ENCODE data around the gene APBA2. TPM values are rescaled to one million over a fixed set of nuclear protein-coding genes. Genes with fewer than 3 reads are reported as not detected.
"Not testable (repeated sequence)": the region's sequence is repeated elsewhere in the genome, so short reads cannot be mapped to it uniquely, and the experiment has no call there.

The APBA2 gene
- total RNA-seq, 6 experiments from 2014 or later = 5.3 to 6.5 (median 6.1) TPM

- H3K4me1 Mint-ChIP-seq (ENCODE audit: low read depth); H3K4me3 Mint-ChIP-seq; H3K36me3 Mint-ChIP-seq (ENCODE audit: low read depth); H3K27me3 Mint-ChIP-seq (ENCODE audit: insufficient read depth); H3K9me3 Mint-ChIP-seq; H3K27ac Mint-ChIP-seq: not testable (repeated sequence)
- DNase-seq = peak; percentile 27
- peak; percentile 92 for TF ChIP-seq CTCF (IDR thresholded peaks at IDR 0.05)
These were observed 216.5 kb downstream of the APBA2 start for GRCh38 chr15:29102173-29102794.

- Mint-ChIP-seq H3K9me3 (peaks cover 6% of the 10 kb centered on the region; the same call in 1 of the 2 replicates), H3K27ac (no peak overlapping the region), H3K4me3 (no peak overlapping the region; the same call in 1 of the 2 replicates), H3K27me3 (ENCODE audit: insufficient read depth) (peaks cover 2% of the 10 kb centered on the region; the same call in 1 of the 2 replicates), H3K36me3 (ENCODE audit: low read depth) (no peaks in the 10 kb centered on the region), H3K4me1 (ENCODE audit: low read depth) (no peaks in the 10 kb centered on the region)
- no peak for TF ChIP-seq CTCF (IDR thresholded peaks at IDR 0.05)
- DNase-seq = peak; percentile 7
These were observed 217.4 kb downstream of the APBA2 start for GRCh38 chr15:29102911-29103823.

- TF ChIP-seq CTCF (IDR thresholded peaks at IDR 0.05) = peak; percentile 84
- H3K27me3 Mint-ChIP-seq (ENCODE audit: insufficient read depth) = peaks cover 2% of the 10 kb centered on the region; the same call in 1 of the 2 replicates
- no peaks in the 10 kb centered on the region for H3K36me3 Mint-ChIP-seq (ENCODE audit: low read depth)
- peaks cover 6% of the 10 kb centered on the region; the same call in 1 of the 2 replicates for H3K9me3 Mint-ChIP-seq
- peak; percentile 57 for DNase-seq
- H3K4me3 Mint-ChIP-seq = no peak overlapping the region; the same call in 1 of the 2 replicates
- no peaks in the 10 kb centered on the region for H3K4me1 Mint-ChIP-seq (ENCODE audit: low read depth)
- no peak overlapping the region for H3K27ac Mint-ChIP-seq
These were observed 218.2 kb downstream of the APBA2 start for GRCh38 chr15:29103824-29104565.

- peaks cover 2% of the 10 kb centered on the region; the same call in 1 of the 2 replicates for H3K27me3 Mint-ChIP-seq (ENCODE audit: insufficient read depth)
- H3K4me3 Mint-ChIP-seq = no peak overlapping the region
- no peak for TF ChIP-seq CTCF (IDR thresholded peaks at IDR 0.05)
- no peaks in the 10 kb centered on the region for H3K4me1 Mint-ChIP-seq (ENCODE audit: low read depth)
- no peaks in the 10 kb centered on the region for H3K36me3 Mint-ChIP-seq (ENCODE audit: low read depth)
- DNase-seq = no peak
- H3K9me3 Mint-ChIP-seq = peaks cover 6% of the 10 kb centered on the region; the same call in 1 of the 2 replicates
- no peak overlapping the region for H3K27ac Mint-ChIP-seq
These were observed 218.7 kb downstream of the APBA2 start for GRCh38 chr15:29104566-29104880.

GRCh38 chr15:29105151-29105854 lies 219.5 kb downstream of the APBA2 start:
- no peak for DNase-seq
- Mint-ChIP-seq H3K36me3 (ENCODE audit: low read depth) (no peaks in the 10 kb centered on the region), H3K27ac (no peak overlapping the region), H3K27me3 (ENCODE audit: insufficient read depth) (peaks cover 2% of the 10 kb centered on the region; the same call in 1 of the 2 replicates), H3K9me3 (peaks cover 6% of the 10 kb centered on the region; the same call in 1 of the 2 replicates), H3K4me3 (no peak overlapping the region), H3K4me1 (ENCODE audit: low read depth) (no peaks in the 10 kb centered on the region)
- TF ChIP-seq CTCF (IDR thresholded peaks at IDR 0.05) = no peak
